Fibroblast of the aortic adventitia (primary cell): ENCODE data around the gene PARD3B. TPM values are rescaled to one million over a fixed set of nuclear protein-coding genes. Genes with fewer than 3 reads are reported as not detected.
A peak's percentile ranks its signal among the peaks of the same experiment; 100 is the strongest.

Experiments
- DNase-seq: peaks from one replicate; pipeline ENCODE4 v3.0.0-alpha.2; 2010; ENCODE audit warnings: low read depth
- H3K4me3 ChIP-seq: 2 replicates; pipeline ENCODE4 v1.5.1; 2011; ENCODE audit warnings: low read depth, mild to moderate bottlenecking, control low read depth, low read length, moderate library complexity
- total RNA-seq: library from RNA; depleted of rRNA; stranded (reverse); fragments of >200 nt; gene quantifications from 2 replicates; pipeline ENCODE4 v1.2.3, GENCODE V29; 2012; ENCODE audit warnings: low replicate concordance
- TF ChIP-seq, protein P1 (sequence below): IDR thresholded peaks from 2 replicates; pipeline ENCODE4 v1.5.1; 2011; ENCODE audit warnings: mild to moderate bottlenecking, low read length, control low read depth, inconsistent platforms; ENCODE audit not compliant: insufficient read depth

PARD3B gene
- total RNA-seq, 1 donor, result 15.9 TPM

DNA sequence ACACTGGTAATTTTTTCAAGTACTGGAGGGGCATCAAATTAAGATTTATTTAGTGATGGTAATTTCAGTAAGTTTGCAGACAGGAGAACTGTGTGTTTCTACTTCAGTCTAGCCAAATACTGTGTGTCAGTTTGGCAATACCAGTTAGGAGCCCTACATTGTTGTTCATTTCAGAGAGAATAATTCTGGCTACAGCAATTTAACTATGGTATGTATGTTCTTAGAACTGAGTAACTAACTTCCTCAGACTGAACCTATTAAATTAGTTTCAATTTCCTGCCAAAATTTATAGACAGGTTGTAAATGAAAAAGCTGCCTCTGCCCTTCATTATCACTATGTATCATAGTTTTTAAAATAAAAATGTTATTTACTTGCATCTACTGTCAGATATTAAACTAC, 332.4 kb downstream of the PARD3B start:
- TF ChIP-seq, protein P1, sequence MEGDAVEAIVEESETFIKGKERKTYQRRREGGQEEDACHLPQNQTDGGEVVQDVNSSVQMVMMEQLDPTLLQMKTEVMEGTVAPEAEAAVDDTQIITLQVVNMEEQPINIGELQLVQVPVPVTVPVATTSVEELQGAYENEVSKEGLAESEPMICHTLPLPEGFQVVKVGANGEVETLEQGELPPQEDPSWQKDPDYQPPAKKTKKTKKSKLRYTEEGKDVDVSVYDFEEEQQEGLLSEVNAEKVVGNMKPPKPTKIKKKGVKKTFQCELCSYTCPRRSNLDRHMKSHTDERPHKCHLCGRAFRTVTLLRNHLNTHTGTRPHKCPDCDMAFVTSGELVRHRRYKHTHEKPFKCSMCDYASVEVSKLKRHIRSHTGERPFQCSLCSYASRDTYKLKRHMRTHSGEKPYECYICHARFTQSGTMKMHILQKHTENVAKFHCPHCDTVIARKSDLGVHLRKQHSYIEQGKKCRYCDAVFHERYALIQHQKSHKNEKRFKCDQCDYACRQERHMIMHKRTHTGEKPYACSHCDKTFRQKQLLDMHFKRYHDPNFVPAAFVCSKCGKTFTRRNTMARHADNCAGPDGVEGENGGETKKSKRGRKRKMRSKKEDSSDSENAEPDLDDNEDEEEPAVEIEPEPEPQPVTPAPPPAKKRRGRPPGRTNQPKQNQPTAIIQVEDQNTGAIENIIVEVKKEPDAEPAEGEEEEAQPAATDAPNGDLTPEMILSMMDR, result no peak
- H3K4me3 ChIP-seq, result no peak overlapping the region
- no peak for DNase-seq

DNA sequence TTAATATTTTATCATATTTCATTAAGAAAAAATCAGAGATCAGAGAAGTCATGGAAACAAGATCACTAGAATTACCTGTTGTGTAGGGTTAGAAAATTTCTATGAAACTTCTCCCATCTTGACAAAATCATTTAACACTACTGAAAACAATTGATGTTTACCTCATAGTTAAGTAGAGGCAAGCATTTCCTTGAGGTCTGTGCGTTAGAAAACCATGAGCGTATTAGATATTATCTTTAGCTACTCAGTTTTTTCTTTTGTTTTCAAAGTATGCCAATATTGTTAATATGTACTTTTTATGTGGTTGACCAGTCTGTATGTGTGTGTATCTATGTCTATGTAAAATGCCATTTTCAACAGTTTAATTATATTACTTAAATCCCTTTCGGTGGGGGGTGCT, 335.7 kb downstream of the PARD3B start:
- TF ChIP-seq, protein P1, result no peak
- H3K4me3 ChIP-seq, result no peak overlapping the region
- DNase-seq, result no peak

DNA sequence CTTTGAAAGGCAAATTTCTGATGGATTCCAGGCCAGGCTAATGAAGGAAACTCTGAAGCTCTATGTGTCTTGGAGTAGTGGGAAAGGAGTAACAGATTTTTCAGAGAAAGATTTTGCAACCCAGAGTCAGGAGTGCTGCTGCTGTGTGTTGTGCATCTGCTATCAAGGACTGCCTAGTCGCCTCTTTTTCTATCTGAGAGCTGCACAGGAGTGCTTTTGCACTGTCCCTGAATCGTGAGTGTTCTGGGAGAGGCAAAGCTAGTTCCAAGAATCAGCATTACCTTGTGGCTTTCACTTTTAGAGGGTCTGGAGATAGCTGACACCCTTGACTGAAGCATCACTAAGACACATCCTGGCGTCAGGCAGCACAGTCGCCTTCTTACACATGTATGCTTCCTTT, 336.4 kb downstream of the PARD3B start:
- TF ChIP-seq, protein P1, result no peak
- no peak for DNase-seq
- H3K4me3 ChIP-seq, result no peak overlapping the region

DNA sequence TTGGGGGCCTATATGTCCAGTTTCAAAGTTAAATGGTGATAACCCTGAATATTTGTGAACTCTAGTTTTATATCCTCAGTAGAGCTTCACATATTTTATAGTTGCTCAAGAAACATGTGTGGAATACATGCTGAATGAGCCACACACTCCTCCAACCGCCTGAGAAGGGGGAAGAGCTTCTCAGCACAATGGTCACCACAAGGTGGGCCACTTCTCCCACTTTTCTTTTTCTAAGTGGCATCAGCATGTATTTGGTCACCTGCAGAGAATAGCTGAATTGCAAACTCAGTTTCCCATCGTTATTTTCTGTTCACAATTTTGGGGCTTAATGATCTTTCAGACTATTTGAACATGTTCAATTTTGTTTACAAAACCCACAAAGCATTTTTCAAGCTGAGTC, 340.5 kb downstream of the PARD3B start:
- no peak overlapping the region for H3K4me3 ChIP-seq
- peak; percentile 3 for DNase-seq
- TF ChIP-seq, protein P1, result no peak

DNA sequence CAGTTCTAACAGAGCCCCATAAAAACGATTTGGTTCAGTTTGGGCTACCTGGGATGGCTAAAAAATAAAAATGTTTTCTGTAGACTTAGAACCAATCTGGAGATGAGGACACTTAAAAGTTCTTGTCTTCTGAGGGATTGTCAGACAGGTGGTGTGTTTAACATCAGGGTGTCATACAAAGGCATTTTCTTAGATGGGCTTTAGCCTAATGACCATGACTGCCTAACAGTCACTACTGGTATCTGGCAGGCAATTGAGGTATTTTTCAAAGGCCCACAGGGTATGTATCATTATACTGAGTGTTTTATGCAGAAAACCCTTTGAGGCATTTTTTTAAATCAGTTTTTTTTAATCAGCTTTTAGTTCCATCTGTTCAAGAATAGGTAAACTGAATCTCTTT, 341.4 kb downstream of the PARD3B start:
- TF ChIP-seq, protein P1, result no peak
- DNase-seq, result no peak
- no peak overlapping the region for H3K4me3 ChIP-seq

DNA sequence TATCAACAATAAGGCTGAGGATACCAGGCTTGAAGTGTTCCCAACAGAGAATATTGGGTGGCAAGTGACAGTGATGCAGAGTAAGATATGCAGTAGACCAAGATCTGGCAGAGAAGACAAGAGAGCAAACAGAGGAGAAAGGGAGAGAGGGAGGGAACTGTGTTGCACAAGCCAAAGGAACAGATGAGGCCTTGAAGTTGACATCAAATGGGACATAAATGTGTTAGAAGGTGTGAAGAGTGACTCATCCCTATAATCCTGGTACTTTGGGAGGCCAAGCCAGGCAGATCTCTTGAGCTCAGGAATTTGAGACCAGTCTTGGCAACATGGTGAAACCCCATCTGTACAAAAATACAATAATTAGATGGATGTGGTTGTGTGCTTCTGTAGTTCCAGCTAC, 342.9 kb downstream of the PARD3B start:
- TF ChIP-seq, protein P1, result no peak
- no peak overlapping the region for H3K4me3 ChIP-seq
- DNase-seq, result no peak

DNA sequence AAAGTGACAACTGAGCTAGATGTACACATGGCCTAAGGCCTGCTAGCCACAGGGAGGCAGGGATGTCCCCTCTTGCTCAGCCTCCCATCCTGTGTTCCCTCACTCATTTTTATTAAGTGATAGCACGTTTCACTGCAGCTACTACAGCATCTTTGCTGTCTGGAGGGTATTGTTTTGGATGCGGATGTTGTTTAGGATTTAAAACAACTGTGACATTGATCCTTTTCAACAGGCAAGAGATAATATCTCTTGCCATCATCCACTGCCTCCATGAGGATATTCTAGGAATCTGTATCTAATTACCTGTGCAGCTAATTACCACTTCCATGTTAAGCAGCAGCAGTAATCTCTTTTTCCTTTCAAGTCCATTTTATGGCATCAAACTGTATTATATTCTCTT, 345.4 kb downstream of the PARD3B start:
- TF ChIP-seq, protein P1, result no peak
- no peak overlapping the region for H3K4me3 ChIP-seq
- DNase-seq, result no peak
